ENCODE measurements around the gene MAP2K5. TPM values are rescaled to one million over a fixed set of nuclear protein-coding genes. Genes with fewer than 3 reads are reported as not detected.

Gene MAP2K5
- total and polyA plus RNA-seq, 10 of the 15 experiments (the other 5 are each of a cell fraction or from before 2014, with no cell fraction given): 1.3 to 19.4 (median 9.6) TPM

DNA sequence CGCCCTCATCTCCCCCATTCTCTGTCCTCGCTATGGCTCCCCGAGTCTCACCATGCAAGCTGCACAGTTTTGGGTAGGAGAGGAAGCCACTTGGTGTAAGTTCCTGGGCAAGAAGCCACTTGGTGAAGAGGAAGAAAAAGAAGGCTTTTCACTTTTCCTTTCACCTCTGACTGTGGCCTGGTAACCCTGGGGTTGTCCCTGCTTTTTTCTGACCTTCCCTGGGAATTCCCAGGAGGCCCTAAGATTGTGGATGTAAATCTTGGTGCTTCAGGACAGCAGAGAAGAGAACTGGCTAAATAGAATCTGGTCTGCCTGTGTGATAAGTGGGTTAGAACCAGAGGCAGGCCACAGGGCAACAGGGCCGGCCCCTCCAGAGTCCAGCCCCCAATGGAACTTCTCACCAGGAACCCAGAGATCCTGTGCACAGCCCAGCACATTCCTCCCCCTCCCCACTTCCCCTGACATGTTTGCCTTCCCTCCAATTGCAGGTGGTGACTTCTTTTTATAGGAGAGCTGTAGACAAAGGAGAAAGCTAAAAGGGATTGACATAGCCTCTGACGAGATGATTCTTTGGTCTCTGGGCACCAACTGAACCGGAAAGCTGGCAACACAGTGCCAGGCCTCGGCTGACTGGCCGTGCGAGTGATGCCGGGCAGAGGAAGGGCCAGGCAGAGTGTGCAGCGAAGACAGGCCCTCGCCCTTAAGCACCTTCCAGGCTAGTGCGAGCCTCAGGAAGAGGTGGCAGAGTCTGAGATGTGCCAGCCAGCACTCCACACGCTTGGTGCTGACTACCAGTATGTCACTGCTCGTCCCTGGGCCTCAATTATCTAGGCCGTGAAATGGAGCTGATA is 263.4 kb downstream of the MAP2K5 start (continued):
- TF ChIP-seq, protein P1, sequence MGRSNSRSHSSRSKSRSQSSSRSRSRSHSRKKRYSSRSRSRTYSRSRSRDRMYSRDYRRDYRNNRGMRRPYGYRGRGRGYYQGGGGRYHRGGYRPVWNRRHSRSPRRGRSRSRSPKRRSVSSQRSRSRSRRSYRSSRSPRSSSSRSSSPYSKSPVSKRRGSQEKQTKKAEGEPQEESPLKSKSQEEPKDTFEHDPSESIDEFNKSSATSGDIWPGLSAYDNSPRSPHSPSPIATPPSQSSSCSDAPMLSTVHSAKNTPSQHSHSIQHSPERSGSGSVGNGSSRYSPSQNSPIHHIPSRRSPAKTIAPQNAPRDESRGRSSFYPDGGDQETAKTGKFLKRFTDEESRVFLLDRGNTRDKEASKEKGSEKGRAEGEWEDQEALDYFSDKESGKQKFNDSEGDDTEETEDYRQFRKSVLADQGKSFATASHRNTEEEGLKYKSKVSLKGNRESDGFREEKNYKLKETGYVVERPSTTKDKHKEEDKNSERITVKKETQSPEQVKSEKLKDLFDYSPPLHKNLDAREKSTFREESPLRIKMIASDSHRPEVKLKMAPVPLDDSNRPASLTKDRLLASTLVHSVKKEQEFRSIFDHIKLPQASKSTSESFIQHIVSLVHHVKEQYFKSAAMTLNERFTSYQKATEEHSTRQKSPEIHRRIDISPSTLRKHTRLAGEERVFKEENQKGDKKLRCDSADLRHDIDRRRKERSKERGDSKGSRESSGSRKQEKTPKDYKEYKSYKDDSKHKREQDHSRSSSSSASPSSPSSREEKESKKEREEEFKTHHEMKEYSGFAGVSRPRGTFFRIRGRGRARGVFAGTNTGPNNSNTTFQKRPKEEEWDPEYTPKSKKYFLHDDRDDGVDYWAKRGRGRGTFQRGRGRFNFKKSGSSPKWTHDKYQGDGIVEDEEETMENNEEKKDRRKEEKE (IDR thresholded peaks at IDR 0.05): no peak

DNA sequence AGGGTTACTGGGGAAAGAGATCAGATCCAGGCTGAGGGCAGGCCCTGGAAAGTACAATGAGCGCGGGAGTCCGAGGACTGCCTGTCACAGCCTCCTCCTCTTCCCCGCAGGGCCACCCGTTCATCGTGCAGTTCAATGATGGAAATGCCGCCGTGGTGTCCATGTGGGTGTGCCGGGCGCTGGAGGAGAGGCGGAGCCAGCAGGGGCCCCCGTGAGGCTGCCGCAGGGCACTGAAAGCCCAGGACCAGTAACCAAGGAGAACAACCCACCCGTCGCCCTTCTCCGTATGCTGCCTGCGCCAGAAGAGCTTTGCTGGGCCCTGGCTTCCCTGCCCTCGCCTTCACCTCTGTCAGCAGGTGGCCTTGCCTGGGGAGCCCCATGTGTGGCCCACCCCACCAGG is 264.0 kb downstream of the MAP2K5 start:
- Histone ChIP-seq H3K27me3 (replicated peaks in 1 of 2; ENCODE audit: control insufficient read depth in 2 of 2, insufficient read depth in 2 of 2, low read length in 1 of 2) (no peaks in the 10 kb centered on the region), H3K4me3 (no peak overlapping the region), H3K27ac (ENCODE audit: control insufficient read depth, insufficient read depth) (no peak overlapping the region), H3K9me3 (replicated peaks; ENCODE audit: control insufficient read depth, insufficient read depth, low read length) (no peaks in the 10 kb centered on the region), H3K79me2 (ENCODE audit: control insufficient read depth, insufficient read depth, low read length) (no peaks in the 10 kb centered on the region), H3K36me3 (ENCODE audit: control insufficient read depth in 2 of 2, insufficient read depth in 2 of 2, low read length in 1 of 2) (no peaks in the 10 kb centered on the region; a peak in 2 of 4 replicates), H2AFZ (ENCODE audit: control insufficient read depth, low read depth, low read length) (no peak overlapping the region), H3K9ac (ENCODE audit: control insufficient read depth, insufficient read depth, low read length) (no peak overlapping the region), H4K20me1 (ENCODE audit: control insufficient read depth, insufficient read depth) (no peaks in the 10 kb centered on the region; the same call in 1 of the 2 replicates), H3K4me2 (ENCODE audit: control insufficient read depth, insufficient read depth) (no peak overlapping the region), H3K4me1 (ENCODE audit: control insufficient read depth, insufficient read depth, low read length) (peaks cover 5% of the 10 kb centered on the region)
- ChIA-PET SMC1A (ENCODE audit: uncharacterized antibody, unreplicated experiment) (no interaction called here), CTCF (no interaction called here), POLR2A (no interaction called here), RAD21 (ENCODE audit: unreplicated experiment) (no interaction called here)
- 98% methylated on average over 17 of the region's 18 CpGs for WGBS (ENCODE audit: insufficient coverage, insufficient replicate concordance, low lambda C conversion rate, missing lambda C conversion rate)
- DNase-seq (ENCODE audit: low read depth, low spot score) (no peak), ATAC-seq (no peak), FAIRE-seq (no peak)
- no TSS peak for BruUV-seq (replicated peaks)
- intact Hi-C loops (cut with micrococcal nuclease; ENCODE audit: unreplicated experiment): no loop called here
- in situ Hi-C loops (cut with MboI): no loop called here
- TF ChIP-seq, protein P2, sequence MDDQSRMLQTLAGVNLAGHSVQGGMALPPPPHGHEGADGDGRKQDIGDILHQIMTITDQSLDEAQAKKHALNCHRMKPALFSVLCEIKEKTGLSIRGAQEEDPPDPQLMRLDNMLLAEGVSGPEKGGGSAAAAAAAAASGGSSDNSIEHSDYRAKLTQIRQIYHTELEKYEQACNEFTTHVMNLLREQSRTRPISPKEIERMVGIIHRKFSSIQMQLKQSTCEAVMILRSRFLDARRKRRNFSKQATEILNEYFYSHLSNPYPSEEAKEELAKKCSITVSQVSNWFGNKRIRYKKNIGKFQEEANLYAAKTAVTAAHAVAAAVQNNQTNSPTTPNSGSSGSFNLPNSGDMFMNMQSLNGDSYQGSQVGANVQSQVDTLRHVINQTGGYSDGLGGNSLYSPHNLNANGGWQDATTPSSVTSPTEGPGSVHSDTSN (IDR thresholded peaks at IDR 0.05; ENCODE audit: insufficient replicate concordance, low read depth, low read length): no peak
- no peak for TF ChIP-seq SP1 (IDR thresholded peaks at IDR 0.05; ENCODE audit: low read depth, low read length)
- no peak for TF ChIP-seq JUNB (IDR thresholded peaks at IDR 0.05)
- no peak for TF ChIP-seq POLR2AphosphoS2 (IDR thresholded peaks at IDR 0.05; ENCODE audit: low read depth, low read length)
- TF ChIP-seq KLF5 (IDR thresholded peaks at IDR 0.05; ENCODE audit: partially characterized antibody): no peak
- no peak for TF ChIP-seq TCF12 (IDR thresholded peaks at IDR 0.05; ENCODE audit: low read depth, low read length)
- TF ChIP-seq, protein P3, sequence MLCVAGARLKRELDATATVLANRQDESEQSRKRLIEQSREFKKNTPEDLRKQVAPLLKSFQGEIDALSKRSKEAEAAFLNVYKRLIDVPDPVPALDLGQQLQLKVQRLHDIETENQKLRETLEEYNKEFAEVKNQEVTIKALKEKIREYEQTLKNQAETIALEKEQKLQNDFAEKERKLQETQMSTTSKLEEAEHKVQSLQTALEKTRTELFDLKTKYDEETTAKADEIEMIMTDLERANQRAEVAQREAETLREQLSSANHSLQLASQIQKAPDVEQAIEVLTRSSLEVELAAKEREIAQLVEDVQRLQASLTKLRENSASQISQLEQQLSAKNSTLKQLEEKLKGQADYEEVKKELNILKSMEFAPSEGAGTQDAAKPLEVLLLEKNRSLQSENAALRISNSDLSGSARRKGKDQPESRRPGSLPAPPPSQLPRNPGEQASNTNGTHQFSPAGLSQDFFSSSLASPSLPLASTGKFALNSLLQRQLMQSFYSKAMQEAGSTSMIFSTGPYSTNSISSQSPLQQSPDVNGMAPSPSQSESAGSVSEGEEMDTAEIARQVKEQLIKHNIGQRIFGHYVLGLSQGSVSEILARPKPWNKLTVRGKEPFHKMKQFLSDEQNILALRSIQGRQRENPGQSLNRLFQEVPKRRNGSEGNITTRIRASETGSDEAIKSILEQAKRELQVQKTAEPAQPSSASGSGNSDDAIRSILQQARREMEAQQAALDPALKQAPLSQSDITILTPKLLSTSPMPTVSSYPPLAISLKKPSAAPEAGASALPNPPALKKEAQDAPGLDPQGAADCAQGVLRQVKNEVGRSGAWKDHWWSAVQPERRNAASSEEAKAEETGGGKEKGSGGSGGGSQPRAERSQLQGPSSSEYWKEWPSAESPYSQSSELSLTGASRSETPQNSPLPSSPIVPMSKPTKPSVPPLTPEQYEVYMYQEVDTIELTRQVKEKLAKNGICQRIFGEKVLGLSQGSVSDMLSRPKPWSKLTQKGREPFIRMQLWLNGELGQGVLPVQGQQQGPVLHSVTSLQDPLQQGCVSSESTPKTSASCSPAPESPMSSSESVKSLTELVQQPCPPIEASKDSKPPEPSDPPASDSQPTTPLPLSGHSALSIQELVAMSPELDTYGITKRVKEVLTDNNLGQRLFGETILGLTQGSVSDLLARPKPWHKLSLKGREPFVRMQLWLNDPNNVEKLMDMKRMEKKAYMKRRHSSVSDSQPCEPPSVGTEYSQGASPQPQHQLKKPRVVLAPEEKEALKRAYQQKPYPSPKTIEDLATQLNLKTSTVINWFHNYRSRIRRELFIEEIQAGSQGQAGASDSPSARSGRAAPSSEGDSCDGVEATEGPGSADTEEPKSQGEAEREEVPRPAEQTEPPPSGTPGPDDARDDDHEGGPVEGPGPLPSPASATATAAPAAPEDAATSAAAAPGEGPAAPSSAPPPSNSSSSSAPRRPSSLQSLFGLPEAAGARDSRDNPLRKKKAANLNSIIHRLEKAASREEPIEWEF (IDR thresholded peaks at IDR 0.05; ENCODE audit: insufficient replicate concordance, low read depth, low read length): no peak
- TF ChIP-seq YY1 (IDR thresholded peaks at IDR 0.05; ENCODE audit: low read depth, low read length): no peak
- TF ChIP-seq, protein P4, sequence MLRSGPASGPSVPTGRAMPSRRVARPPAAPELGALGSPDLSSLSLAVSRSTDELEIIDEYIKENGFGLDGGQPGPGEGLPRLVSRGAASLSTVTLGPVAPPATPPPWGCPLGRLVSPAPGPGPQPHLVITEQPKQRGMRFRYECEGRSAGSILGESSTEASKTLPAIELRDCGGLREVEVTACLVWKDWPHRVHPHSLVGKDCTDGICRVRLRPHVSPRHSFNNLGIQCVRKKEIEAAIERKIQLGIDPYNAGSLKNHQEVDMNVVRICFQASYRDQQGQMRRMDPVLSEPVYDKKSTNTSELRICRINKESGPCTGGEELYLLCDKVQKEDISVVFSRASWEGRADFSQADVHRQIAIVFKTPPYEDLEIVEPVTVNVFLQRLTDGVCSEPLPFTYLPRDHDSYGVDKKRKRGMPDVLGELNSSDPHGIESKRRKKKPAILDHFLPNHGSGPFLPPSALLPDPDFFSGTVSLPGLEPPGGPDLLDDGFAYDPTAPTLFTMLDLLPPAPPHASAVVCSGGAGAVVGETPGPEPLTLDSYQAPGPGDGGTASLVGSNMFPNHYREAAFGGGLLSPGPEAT (IDR thresholded peaks at IDR 0.05; ENCODE audit: low read depth): no peak

Data from GM12878 (cell line).